Gastroesophageal sphincter (tissue), 4 donors: ENCODE data around the gene CDK17. TPM values are rescaled to one million over a fixed set of nuclear protein-coding genes. Genes with fewer than 3 reads are reported as not detected.

Source experiments
- ATAC-seq: fragments of 150-250 bp; one replicate; pipeline ENCODE4 v1.9.1; 2016; ENCODE audit warnings: mild to moderate bottlenecking, moderate library complexity
- H3K27ac ChIP-seq, 4 donors: fragments of 200-600 bp; sonication (generic) in 3 of 4; 1 replicate in 3 of 4; 2 replicates in 1 of 4; pipeline ENCODE4 v1.5.1; 2016 to 2019
- H3K27me3 ChIP-seq: fragments of 200-600 bp; sonication (generic); one replicate; pipeline ENCODE4 v1.5.1; 2019
- H3K36me3 ChIP-seq, 2 donors: fragments of 200-600 bp; sonication (generic); one replicate each; pipeline ENCODE4 v1.5.1; 2019; ENCODE audit warnings: control low read depth in 1 of 2
- H3K4me1 ChIP-seq, 3 donors: fragments of 200-600 bp; sonication (generic); 1 replicate in 2 of 3; 2 replicates in 1 of 3; pipeline ENCODE4 v1.5.1; 2016 to 2019; ENCODE audit warnings: control low read depth in 2 of 3
- H3K4me3 ChIP-seq, 2 donors: fragments of 200-600 bp; sonication (generic); one replicate each; pipeline ENCODE4 v1.5.1; 2019; ENCODE audit warnings: mild to moderate bottlenecking in 1 of 2, moderate library complexity in 1 of 2
- H3K9me3 ChIP-seq, 3 donors: fragments of 200-600 bp; sonication (generic); one replicate each; pipeline ENCODE4 v1.5.1; 2017 to 2019; ENCODE audit warnings: control low read depth in 2 of 3
- EP300 ChIP-seq: sonication (generic); formaldehyde crosslinking; IDR thresholded peaks from one replicate; pipeline ENCODE4 v1.6.1; 2017; ENCODE audit warnings: antibody characterized with exemption, mild to moderate bottlenecking
- POLR2A ChIP-seq, 2 donors: fragments of 450-650 bp; IDR thresholded peaks; one replicate each; pipeline ENCODE4 v1.6.1; 2017; ENCODE audit warnings: antibody characterized with exemption in 2 of 2, mild to moderate bottlenecking in 2 of 2, moderate library complexity in 1 of 2
- POLR2AphosphoS5 ChIP-seq: sonication (generic); formaldehyde crosslinking; IDR thresholded peaks from one replicate; pipeline ENCODE4 v1.6.1; 2017; ENCODE audit warnings: antibody characterized with exemption
- WGBS, 2 donors: methylation state at CpG; one replicate each; pipeline ENCODE4 v1.1.5; 2018; ENCODE audit warnings: low coverage in 1 of 2; 5-methylcytosine and 5-hydroxymethylcytosine counted together
- total RNA-seq, 4 donors: library from RNA; depleted of rRNA; stranded (reverse); fragments of >200 nt; gene quantifications; one replicate each; pipeline ENCODE4 v1.1.0, GENCODE V29; 2016
- TF ChIP-seq, protein P1 (sequence below), 4 experiments: fragments of 200-600 bp in 2 of 4; fragments of 450-650 bp in 2 of 4; sonication (generic) in 1 of 4; IDR thresholded peaks; one replicate each; pipeline ENCODE4 v1.5.1; 2017 to 2019; ENCODE audit warnings: antibody characterized with exemption in 4 of 4, mild to moderate bottlenecking in 2 of 4, moderate library complexity in 2 of 4

CDK17 gene
- total RNA-seq, 4 donors from 2014 or later: 54.4 to 77.9 (median 62.9) TPM

DNA sequence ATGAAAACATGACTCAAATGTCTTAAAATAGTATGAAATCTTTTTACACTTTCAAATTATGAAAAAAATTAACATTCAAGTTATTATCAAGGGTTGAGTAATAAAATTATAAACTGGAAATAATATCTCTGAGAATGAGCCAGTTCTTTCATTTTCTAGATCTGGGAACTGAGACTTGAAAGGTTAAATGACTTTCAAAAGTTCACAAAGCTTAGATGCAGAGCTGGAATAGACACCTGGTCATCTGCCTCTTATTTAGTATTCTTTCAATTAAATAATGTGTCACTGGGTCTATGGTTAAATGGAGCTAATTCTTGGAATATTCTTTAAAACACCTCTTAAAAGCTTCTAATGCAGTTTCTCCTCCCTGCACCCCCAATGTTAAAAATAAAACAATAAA lies 86.6 kb downstream of the CDK17 start:
- no peak for ATAC-seq
- H3K27ac ChIP-seq: peak overlapping the region in 2 of 4 donors; percentile 38 to 41
- H3K27me3 ChIP-seq: no peaks in the 10 kb centered on the region

DNA sequence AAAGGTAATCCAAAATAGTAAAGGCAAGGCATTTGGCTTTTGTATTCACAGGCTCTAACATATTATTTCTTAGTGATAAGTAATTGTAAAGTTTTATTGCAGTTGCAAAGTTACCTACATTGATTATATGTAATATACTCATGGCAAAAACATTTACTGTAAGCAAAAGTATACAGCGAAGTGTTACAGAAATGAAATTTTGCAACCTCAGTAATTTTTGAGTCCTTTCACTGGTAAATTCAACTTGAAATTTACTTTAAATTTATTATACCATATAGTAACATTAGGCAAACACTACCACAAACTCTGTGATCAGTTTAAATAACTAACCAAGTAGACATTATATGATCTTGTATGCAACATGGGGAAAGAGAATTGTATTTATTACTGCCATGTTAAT lies 89.0 kb downstream of the CDK17 start:
- ATAC-seq: no peak
- H3K4me1 ChIP-seq: peaks cover 3 to 49% (median 4%) of the 10 kb centered on the region in 3 donors
- H3K36me3 ChIP-seq: peaks cover 0 to 7% of the 10 kb centered on the region in 2 donors
- H3K9me3 ChIP-seq: no peaks in the 10 kb centered on the region
- WGBS, 2 donors: 80 to 100% methylated on average over 1 of the region's 1 CpG
- TF ChIP-seq POLR2AphosphoS5: no peak
- no peak for TF ChIP-seq POLR2A (IDR thresholded peaks at IDR 0.05)
- TF ChIP-seq, protein P1, sequence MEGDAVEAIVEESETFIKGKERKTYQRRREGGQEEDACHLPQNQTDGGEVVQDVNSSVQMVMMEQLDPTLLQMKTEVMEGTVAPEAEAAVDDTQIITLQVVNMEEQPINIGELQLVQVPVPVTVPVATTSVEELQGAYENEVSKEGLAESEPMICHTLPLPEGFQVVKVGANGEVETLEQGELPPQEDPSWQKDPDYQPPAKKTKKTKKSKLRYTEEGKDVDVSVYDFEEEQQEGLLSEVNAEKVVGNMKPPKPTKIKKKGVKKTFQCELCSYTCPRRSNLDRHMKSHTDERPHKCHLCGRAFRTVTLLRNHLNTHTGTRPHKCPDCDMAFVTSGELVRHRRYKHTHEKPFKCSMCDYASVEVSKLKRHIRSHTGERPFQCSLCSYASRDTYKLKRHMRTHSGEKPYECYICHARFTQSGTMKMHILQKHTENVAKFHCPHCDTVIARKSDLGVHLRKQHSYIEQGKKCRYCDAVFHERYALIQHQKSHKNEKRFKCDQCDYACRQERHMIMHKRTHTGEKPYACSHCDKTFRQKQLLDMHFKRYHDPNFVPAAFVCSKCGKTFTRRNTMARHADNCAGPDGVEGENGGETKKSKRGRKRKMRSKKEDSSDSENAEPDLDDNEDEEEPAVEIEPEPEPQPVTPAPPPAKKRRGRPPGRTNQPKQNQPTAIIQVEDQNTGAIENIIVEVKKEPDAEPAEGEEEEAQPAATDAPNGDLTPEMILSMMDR (IDR thresholded peaks at IDR 0.05): no peak
- no peak for TF ChIP-seq EP300
- no peak overlapping the region for H3K4me3 ChIP-seq
- H3K27ac ChIP-seq: no peak overlapping the region
- H3K27me3 ChIP-seq: no peaks in the 10 kb centered on the region

More for the DNA sequence above, 86.6 kb downstream of the CDK17 start:
- H3K4me1 ChIP-seq: peaks cover 3 to 30% (median 4%) of the 10 kb centered on the region in 3 donors
- no peak overlapping the region for H3K4me3 ChIP-seq
- no peaks in the 10 kb centered on the region for H3K9me3 ChIP-seq
- TF ChIP-seq EP300 (no peak), POLR2AphosphoS5 (no peak), POLR2A (IDR thresholded peaks at IDR 0.05) (no peak)
- TF ChIP-seq, protein P1 (IDR thresholded peaks at IDR 0.05): no peak
- H3K36me3 ChIP-seq: peaks cover 0 to 7% of the 10 kb centered on the region in 2 donors

- no peak overlapping the region for H3K27ac ChIP-seq
- no peaks in the 10 kb centered on the region for H3K27me3 ChIP-seq
- ATAC-seq: no peak
- TF ChIP-seq POLR2AphosphoS5 (no peak), EP300 (no peak), POLR2A (IDR thresholded peaks at IDR 0.05) (no peak)
- TF ChIP-seq, protein P1 (IDR thresholded peaks at IDR 0.05): no peak
- peaks cover 3 to 47% (median 4%) of the 10 kb centered on the region in 3 donors for H3K4me1 ChIP-seq
- peaks cover 0 to 7% of the 10 kb centered on the region in 2 donors for H3K36me3 ChIP-seq
- 81 to 86% methylated on average over 3 of the region's 3 CpGs for WGBS, 2 donors
- no peaks in the 10 kb centered on the region for H3K9me3 ChIP-seq
- H3K4me3 ChIP-seq: no peak overlapping the region
Measured at GRCh38 chr12:96310067-96310466, 90.2 kb downstream of the CDK17 start.

DNA sequence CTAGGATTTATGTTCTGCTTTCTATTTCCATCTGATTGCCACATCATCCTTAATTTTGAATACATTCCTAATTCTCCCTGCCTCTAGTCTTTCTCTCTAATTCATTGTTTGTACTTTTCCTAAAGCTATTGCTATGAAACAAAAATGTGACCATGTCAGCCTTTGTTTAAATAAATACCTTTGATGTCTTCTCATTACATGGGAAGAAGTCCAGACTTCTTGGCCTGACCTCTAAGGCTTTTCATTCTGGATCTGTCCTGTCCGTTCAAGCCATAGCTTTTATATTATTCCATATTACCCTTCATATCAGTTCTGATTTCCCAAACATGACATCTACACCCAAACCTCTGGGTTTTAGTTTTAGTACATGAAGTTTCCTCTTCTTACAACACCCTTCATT lies 91.4 kb downstream of the CDK17 start:
- peaks cover 3 to 39% (median 4%) of the 10 kb centered on the region in 3 donors for H3K4me1 ChIP-seq
- H3K9me3 ChIP-seq: no peaks in the 10 kb centered on the region
- no peak for ATAC-seq
- no peak overlapping the region for H3K4me3 ChIP-seq
- peak overlapping the region; percentile 50 to 74 (median 64) for H3K27ac ChIP-seq
- H3K36me3 ChIP-seq: peaks cover 0 to 7% of the 10 kb centered on the region in 2 donors
- H3K27me3 ChIP-seq: no peaks in the 10 kb centered on the region
- TF ChIP-seq POLR2AphosphoS5: peak; percentile 6
- no peak for TF ChIP-seq EP300
- 31 to 33% methylated on average over 1 of the region's 1 CpG for WGBS, 2 donors

GRCh38 chr12:96305665-96306064 lies 94.6 kb downstream of the CDK17 start:
- ATAC-seq: no peak
- H3K27me3 ChIP-seq: no peaks in the 10 kb centered on the region
- no peak for TF ChIP-seq POLR2AphosphoS5
- 89 to 92% methylated on average over 3 of the region's 3 CpGs for WGBS, 2 donors
- H3K27ac ChIP-seq: peak overlapping the region in 2 of 4 donors; percentile 5 to 22
- H3K36me3 ChIP-seq: peaks cover 0 to 4% of the 10 kb centered on the region in 2 donors
- H3K4me1 ChIP-seq: peaks cover 0 to 48% (median 9%) of the 10 kb centered on the region in 3 donors
- H3K9me3 ChIP-seq: no peaks in the 10 kb centered on the region
- no peak overlapping the region for H3K4me3 ChIP-seq

GRCh38 chr12:96303653-96304052 lies 96.6 kb downstream of the CDK17 start:
- ATAC-seq: no peak
- Histone ChIP-seq H3K36me3 (peaks cover 0 to 15% of the 10 kb centered on the region in 2 donors), H3K4me3 (no peak overlapping the region), H3K27me3 (no peaks in the 10 kb centered on the region), H3K9me3 (no peaks in the 10 kb centered on the region), H3K27ac (peak overlapping the region in 1 of 4 donors; percentile 12), H3K4me1 (peaks cover 0 to 41% (median 6%) of the 10 kb centered on the region in 3 donors)
- no peak for TF ChIP-seq EP300
- TF ChIP-seq, protein P1 (IDR thresholded peaks at IDR 0.05): peak in 1 of 4 experiments; percentile 19
